Mucosa of stomach (tissue), 1 donor: ENCODE results near the gene DNAAF1.
A peak's percentile ranks its signal among the peaks of the same experiment; 100 is the strongest.

ENCODE experiments used
- H3K27me3 ChIP-seq: one replicate; pipeline ENCODE4 v1.7.0; 2013; ENCODE audit warnings: mild to moderate bottlenecking, low read length; ENCODE audit not compliant: control insufficient read depth, insufficient read depth
- H3K36me3 ChIP-seq: one replicate; pipeline ENCODE4 v1.7.0; 2013; ENCODE audit warnings: low read length; ENCODE audit not compliant: control insufficient read depth, insufficient read depth
- H3K4me1 ChIP-seq: one replicate; pipeline ENCODE4 v1.7.0; 2013; ENCODE audit warnings: mild to moderate bottlenecking, low read length; ENCODE audit not compliant: control insufficient read depth, insufficient read depth
- H3K4me3 ChIP-seq: one replicate; pipeline ENCODE4 v1.7.0; 2013; ENCODE audit warnings: low read length
- H3K9ac ChIP-seq: one replicate; pipeline ENCODE4 v1.7.0; 2013; ENCODE audit warnings: mild to moderate bottlenecking, low read length, moderate library complexity
- H3K9me3 ChIP-seq: one replicate; pipeline ENCODE4 v1.7.0; 2013; ENCODE audit warnings: mild to moderate bottlenecking, low read length, moderate library complexity; ENCODE audit not compliant: control insufficient read depth
- donor health status: Pancreatic carcinoma.

DNAAF1 gene

GRCh38 chr16:84144859-84145639 is at the start of gene DNAAF1, which contains the start of gene HSDL1:
TSS of gene DNAAF1 (plus strand) at chr16:84145308. CDS start at chr16:84145441, 133 bp downstream.
TSS of gene HSDL1 (minus strand) at chr16:84145177. CDS start at chr16:84131321, 13,856 bp downstream.
- H3K9ac ChIP-seq: peak within 1 kb of the TSS; percentile 64
- H3K9me3 ChIP-seq: no peaks in the 10 kb centered on the region
- H3K36me3 ChIP-seq: no peaks in the 10 kb centered on the region
- H3K27me3 ChIP-seq: no peaks in the 10 kb centered on the region
- H3K4me3 ChIP-seq: peak within 1 kb of the TSS; percentile 20
- H3K4me1 ChIP-seq: no peaks in the 10 kb centered on the region

- Histone ChIP-seq H3K36me3 (peaks cover 12% of the 10 kb centered on the region), H3K4me3 (no peak overlapping the region), H3K9me3 (no peaks in the 10 kb centered on the region), H3K4me1 (no peaks in the 10 kb centered on the region), H3K9ac (no peak overlapping the region), H3K27me3 (no peaks in the 10 kb centered on the region)
Observed at GRCh38 chr16:84095466-84095865, 49.6 kb upstream of the DNAAF1 start.

GRCh38 chr16:84096447-84097005 is 48.6 kb upstream of the DNAAF1 start:
- peaks cover 12% of the 10 kb centered on the region for H3K36me3 ChIP-seq
- H3K9ac ChIP-seq: no peak overlapping the region
- H3K27me3 ChIP-seq: no peaks in the 10 kb centered on the region
- H3K4me3 ChIP-seq: no peak overlapping the region
- H3K9me3 ChIP-seq: no peaks in the 10 kb centered on the region
- no peaks in the 10 kb centered on the region for H3K4me1 ChIP-seq

GRCh38 chr16:84098939-84099338 is 46.2 kb upstream of the DNAAF1 start:
- H3K9me3 ChIP-seq: no peaks in the 10 kb centered on the region
- H3K36me3 ChIP-seq: no peaks in the 10 kb centered on the region
- no peak overlapping the region for H3K4me3 ChIP-seq
- H3K9ac ChIP-seq: no peak overlapping the region
- H3K4me1 ChIP-seq: peaks cover 7% of the 10 kb centered on the region
- no peaks in the 10 kb centered on the region for H3K27me3 ChIP-seq

- Histone ChIP-seq H3K9ac (no peak overlapping the region), H3K9me3 (no peaks in the 10 kb centered on the region), H3K4me1 (peaks cover 7% of the 10 kb centered on the region), H3K27me3 (no peaks in the 10 kb centered on the region), H3K36me3 (no peaks in the 10 kb centered on the region), H3K4me3 (no peak overlapping the region)
Observed at GRCh38 chr16:84103678-84104077, 41.4 kb upstream of the DNAAF1 start.

- no peaks in the 10 kb centered on the region for H3K9me3 ChIP-seq
- no peaks in the 10 kb centered on the region for H3K36me3 ChIP-seq
- H3K4me3 ChIP-seq: no peak overlapping the region
- no peaks in the 10 kb centered on the region for H3K27me3 ChIP-seq
- H3K9ac ChIP-seq: no peak overlapping the region
- peaks cover 7% of the 10 kb centered on the region for H3K4me1 ChIP-seq
Observed at GRCh38 chr16:84104231-84104630, 40.9 kb upstream of the DNAAF1 start.

- Histone ChIP-seq H3K4me3 (no peak overlapping the region), H3K27me3 (no peaks in the 10 kb centered on the region), H3K36me3 (no peaks in the 10 kb centered on the region), H3K9me3 (no peaks in the 10 kb centered on the region), H3K9ac (no peak overlapping the region), H3K4me1 (peaks cover 7% of the 10 kb centered on the region)
Observed at GRCh38 chr16:84105301-84105815, 39.8 kb upstream of the DNAAF1 start.

GRCh38 chr16:84105948-84106740 is 39.0 kb upstream of the DNAAF1 start:
- Histone ChIP-seq H3K36me3 (no peaks in the 10 kb centered on the region), H3K27me3 (no peaks in the 10 kb centered on the region), H3K9me3 (no peaks in the 10 kb centered on the region), H3K4me3 (no peak overlapping the region), H3K4me1 (peaks cover 7% of the 10 kb centered on the region), H3K9ac (no peak overlapping the region)

GRCh38 chr16:84107921-84108320 is 37.2 kb upstream of the DNAAF1 start:
- no peak overlapping the region for H3K9ac ChIP-seq
- no peaks in the 10 kb centered on the region for H3K27me3 ChIP-seq
- no peaks in the 10 kb centered on the region for H3K9me3 ChIP-seq
- no peaks in the 10 kb centered on the region for H3K36me3 ChIP-seq
- H3K4me3 ChIP-seq: no peak overlapping the region
- peaks cover 7% of the 10 kb centered on the region for H3K4me1 ChIP-seq

GRCh38 chr16:84109598-84110335 is 35.3 kb upstream of the DNAAF1 start:
- Histone ChIP-seq H3K27me3 (no peaks in the 10 kb centered on the region), H3K9ac (no peak overlapping the region), H3K4me1 (no peaks in the 10 kb centered on the region), H3K36me3 (no peaks in the 10 kb centered on the region), H3K4me3 (no peak overlapping the region), H3K9me3 (no peaks in the 10 kb centered on the region)

- no peak overlapping the region for H3K9ac ChIP-seq
- no peak overlapping the region for H3K4me3 ChIP-seq
- no peaks in the 10 kb centered on the region for H3K27me3 ChIP-seq
- no peaks in the 10 kb centered on the region for H3K9me3 ChIP-seq
- H3K4me1 ChIP-seq: peaks cover 2% of the 10 kb centered on the region
- H3K36me3 ChIP-seq: no peaks in the 10 kb centered on the region
Observed at GRCh38 chr16:84110527-84110926, 34.6 kb upstream of the DNAAF1 start.
